Stimulated activated naive CD4-positive, alpha-beta T cell treated with Interleukin-2 at 50 U/mL for 16 hours (primary cell): Measurements from ENCODE around the gene ZBTB7B.
A peak's percentile ranks its signal among the peaks of the same experiment; 100 is the strongest.
"Not testable (repeated sequence)": the region's sequence is repeated elsewhere in the genome, so short reads cannot be mapped to it uniquely, and the experiment has no call there.

Experiments
- DNase-seq: peaks from one replicate; lab custom pipeline; 2025; lab: John Stamatoyannopoulos, UW

ZBTB7B gene

DNA sequence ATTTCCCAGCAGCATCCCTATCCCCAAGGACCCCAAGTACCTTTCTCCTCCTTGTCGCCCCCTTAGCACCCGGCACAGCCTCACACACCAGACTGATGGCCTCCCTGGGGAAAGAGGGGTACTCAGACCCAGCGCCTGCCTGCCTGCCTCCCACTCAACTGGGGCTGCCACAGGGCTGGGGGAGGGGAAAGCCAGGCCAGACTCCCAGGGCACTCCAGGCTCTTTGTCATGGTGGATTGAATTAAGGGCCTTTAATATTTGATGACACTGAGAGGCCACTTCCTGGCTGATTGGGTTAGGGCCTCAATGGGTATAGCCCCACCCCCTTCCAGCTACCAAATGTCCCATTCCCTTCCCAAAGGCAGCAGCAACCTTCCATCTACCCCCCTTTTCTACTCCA, 33.9 kb upstream of the ZBTB7B start:
- DNase-seq = no peak

DNA sequence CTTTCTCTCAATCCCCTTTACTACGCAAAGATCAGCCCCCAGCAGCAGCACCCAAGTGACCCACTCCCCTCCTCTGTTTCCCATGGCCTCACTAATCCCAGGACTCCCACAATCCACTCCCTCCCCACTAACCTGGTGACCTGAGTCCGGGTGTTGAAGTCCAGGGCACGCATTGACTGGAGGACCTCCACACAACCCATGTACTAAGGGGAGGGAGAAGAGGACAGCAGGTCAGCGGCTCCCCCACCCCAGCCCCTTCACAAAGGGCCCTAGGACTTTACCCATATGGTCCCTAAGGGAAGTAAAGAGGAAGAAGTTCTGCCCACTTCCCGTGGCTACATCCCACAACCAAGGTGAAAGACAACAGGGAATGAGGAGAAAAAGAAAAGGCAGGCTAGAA, 33.4 kb upstream of the ZBTB7B start:
- no peak for DNase-seq

DNA sequence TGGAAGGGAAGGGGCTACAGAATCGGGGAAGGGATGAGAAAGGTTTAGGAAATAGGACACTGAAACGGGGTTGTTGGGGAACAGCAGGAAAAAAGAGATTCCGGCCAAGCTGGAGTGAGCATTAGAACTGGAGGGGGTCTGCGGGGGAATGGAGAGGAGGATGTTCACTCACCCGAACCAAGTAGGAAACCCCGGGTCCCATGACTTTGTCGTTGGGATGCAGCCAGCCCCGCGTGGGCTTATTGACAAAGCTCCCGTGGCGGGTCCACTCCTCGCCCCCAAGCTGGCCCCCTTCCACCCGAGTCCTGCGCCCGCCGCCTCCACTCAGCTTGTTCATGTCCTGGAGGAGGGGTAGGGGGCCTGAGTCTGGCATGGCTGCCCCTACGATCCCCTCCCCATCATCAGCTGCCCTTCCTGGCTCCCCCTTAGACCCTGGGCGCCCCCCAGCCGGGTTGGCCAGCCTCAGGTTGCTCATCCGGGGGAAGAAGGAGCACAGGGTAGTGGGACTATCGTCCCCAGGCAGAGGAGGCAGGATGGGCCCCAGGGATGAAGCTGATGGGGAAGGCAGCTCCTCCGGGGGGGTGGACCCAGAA, 32.6 kb upstream of the ZBTB7B start:
- DNase-seq = no peak

- DNase-seq = peak; percentile 43
Observed at GRCh38 chr1:154970631-154971340, 31.8 kb upstream of the ZBTB7B start, which contains the start of gene SHC1. Gene SHC1, minus strand, starts transcription at chr1:154970747. Its CDS starts 221 bp downstream, at chr1:154970526.

- DNase-seq = no peak
Observed at GRCh38 chr1:154971341-154971998, 31.1 kb upstream of the ZBTB7B start.

- DNase-seq = no peak
Observed at GRCh38 chr1:154972213-154972516, 30.4 kb upstream of the ZBTB7B start.

DNA sequence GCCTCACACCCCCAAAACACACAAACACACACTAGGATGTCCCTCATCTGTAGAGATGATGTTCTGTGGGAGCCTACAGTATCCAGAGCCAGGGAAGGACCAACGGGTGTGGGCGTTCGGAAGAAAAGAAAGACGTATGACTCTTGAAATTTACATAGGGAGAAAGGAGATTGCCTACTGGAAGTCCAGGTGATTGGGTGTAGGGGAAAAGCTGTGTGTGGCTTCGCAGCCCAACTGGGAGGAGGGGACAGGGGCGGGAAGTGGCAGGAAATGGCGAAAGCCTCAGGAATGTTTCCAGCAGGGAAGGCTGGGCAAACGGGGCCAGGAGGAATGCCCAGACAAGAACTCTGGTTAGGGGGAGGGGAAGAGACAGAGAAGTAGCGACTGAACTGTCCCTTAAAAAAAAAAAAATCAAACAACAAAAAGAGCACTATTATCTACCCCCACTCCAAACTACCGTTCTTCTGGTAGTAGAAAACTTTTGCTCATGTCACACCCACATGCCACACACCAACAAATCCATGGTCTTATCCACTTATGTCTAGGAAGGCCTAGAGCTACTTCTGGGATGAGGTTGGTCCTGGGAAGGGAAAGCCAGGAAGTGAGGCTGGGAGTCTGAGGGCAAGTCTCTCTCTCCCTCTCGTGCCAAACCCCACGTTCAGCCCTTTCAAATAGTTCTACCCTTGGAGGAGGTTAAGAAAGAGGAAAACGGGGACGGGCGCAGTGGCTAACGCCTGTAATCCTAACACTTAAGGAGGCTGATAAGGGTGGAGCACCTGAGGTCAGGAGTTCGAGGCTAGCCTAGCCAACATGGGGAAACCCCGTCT, 29.9 kb upstream of the ZBTB7B start:
- DNase-seq = no peak

GRCh38 chr1:154973344-154974101, 29.1 kb upstream of the ZBTB7B start:
- peak; percentile 92 for DNase-seq

DNA sequence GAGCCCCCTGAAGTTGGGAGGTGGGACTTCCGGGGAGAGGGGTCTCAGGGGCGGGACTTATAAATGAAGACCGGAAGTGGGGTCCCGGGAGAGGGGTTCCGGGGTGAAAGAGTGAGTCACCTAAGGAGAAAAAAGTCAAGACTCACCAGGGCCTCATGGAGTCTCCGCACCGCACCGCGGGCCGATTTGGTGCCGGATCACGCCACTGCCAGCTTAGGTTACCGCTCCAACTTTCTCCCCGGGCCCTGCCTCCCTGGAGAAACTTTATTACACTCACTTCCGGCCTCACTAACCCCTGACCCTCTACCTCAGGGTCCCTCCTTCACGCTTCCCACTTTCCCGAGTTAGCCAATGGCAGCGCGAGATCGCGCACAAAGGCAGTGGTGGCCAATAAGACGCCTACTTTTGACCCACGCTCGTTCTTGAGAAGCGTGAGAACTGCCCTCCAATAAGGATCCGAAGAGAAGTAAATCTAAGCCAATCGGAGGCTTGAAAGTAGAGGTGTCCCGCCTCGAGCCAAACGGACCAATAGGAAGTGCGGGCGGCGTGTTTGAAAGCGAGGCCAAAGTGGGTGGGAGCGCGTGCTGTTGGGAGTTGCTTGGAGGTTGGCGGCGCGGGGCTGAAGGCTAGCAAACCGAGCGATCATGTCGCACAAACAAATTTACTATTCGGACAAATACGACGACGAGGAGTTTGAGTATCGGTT, 28.3 kb upstream of the ZBTB7B start, which contains the start of gene CKS1B:
Gene CKS1B (plus strand): TSS at position 580 of the 706 bp plus-strand sequence. CDS start 65 bp downstream, at position 645.
- DNase-seq = peak; percentile 99

DNA sequence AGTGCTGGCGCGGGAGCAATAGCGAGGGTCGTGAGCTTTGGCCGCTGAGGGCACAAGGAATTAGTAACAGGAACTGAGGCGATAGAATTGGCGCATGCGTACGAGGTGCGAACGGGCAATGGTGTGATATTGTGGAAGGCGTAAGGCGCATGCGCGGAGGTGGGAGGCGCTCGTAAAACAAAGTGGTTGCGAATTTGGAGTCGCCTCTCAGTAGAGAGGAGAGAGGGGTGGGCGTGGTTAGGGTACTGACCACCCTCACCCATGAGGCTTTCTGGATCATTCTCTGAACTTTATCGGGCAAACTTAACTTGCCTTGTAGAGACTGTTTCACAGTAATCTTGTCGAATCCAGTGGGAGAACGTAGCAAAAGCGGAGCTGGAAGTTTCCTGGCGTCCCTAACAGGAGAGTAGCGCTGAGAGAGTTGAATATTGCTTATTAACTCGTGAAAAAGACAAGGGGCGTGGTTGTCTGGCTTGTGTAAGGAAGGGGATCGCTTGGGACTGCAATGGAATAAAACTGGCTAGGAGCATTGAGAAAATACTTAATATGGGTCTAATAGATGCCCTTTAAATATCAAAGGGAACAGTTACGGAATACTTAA, 27.7 kb upstream of the ZBTB7B start:
- DNase-seq = peak; percentile 92

GRCh38 chr1:154975409-154976059, 27.1 kb upstream of the ZBTB7B start:
- peak; percentile 72 for DNase-seq

DNA sequence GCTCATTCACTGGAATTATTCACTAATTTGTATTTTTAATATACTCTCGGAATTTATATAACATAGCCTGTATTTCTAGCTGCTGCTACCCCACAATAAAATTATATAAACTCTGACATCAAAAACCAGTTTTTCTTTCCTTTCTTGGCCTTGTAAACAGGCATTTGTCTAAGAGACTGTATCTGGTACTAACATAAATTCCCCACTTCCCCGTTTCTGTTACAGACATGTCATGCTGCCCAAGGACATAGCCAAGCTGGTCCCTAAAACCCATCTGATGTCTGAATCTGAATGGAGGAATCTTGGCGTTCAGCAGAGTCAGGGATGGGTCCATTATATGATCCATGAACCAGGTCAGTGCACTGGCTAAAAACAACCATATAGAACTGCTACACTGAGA, 24.8 kb upstream of the ZBTB7B start:
- DNase-seq = not testable (repeated sequence)

DNA sequence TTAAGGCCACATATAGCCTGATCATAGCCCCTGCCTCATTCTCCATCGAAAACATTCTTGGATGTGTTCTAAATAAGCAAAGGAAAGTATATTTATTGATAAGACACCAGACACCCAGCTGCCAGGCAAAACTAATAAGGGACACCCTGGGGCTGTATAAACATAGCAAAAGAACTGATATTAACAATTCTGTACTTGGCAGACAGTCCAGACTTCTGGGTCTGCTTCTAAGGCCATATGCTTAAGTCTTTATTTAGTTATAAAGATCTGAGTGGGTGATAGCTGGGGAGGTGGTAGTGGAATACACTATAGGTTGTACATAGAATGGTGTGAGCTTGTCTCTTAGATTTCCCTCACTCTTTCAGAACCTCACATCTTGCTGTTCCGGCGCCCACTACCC, 24.2 kb upstream of the ZBTB7B start:
- DNase-seq = no peak

- no peak for DNase-seq
Observed at GRCh38 chr1:154982341-154982740, 20.3 kb upstream of the ZBTB7B start.

DNA sequence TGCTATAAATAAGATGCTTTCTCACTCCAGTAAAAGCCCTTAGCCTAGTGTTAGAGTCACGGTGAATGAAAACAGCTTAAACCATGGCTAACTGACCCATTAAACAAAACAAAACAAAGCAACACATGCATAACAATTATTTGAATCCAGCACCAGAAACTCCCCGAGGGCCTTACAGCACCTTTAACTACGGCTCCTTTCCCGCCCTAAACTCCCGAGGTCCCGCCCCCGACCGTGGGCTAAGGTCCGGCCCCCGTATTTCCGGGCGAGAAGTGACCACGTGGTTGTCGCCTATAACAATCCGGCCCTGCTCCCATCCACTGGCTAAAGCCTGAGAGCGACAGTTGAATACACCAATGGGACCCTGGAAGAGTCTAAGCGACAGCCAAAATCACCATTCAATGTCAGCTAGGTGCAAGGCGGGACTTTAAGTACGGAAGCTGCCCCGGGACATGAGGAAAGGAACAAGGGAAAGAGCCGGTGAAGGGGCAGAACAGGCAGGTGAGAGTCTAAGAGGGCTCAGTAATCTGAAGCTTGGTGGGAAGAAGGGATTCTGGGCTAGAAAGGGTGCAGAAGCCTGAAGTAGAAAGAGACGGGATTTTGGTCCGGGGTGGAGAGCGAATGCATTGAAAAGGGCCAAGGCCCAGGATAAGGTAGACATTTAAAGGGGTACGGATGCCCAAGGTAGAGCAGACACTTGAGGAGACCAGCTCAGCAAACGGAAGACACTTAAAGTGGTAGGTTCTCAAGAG, 19.5 kb upstream of the ZBTB7B start, which contains the start of gene FLAD1:
Gene FLAD1 (plus strand): TSS at position 448 of the 752 bp plus-strand sequence. CDS start 351 bp downstream, outside the sequence.
- DNase-seq = peak; percentile 96

DNA sequence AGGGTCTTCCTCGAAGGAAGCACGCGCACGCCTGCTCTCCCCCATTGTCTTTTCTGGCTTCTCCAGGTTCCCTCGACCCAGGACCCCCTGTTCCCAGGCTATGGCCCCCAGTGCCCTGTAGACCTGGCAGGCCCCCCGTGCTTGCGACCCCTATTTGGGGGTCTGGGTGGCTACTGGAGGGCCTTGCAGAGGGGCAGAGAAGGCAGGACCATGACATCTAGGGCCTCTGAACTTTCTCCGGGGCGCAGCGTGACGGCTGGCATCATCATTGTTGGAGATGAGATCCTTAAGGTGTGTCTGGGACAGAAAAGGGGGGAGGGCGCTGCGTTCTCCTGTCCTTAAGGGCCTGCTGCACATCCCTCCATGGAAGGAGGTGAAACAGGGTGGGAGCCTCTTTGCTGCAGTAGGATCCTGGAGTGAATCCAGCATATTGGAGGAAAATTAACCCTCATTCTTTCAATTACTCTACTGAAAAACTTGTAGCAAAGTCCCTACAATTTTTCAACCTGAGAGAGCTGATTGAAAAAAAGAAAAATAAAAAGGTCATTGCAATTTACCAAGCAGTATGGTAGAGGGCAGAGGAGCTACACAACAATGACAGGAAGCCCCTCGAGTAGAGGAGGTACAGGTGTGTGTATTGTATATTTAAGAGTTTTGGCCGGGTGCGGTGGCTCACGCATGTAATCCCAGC, 18.7 kb upstream of the ZBTB7B start:
- DNase-seq = no peak

- not testable (repeated sequence) for DNase-seq
Observed at GRCh38 chr1:154986736-154987135, 15.9 kb upstream of the ZBTB7B start.

- DNase-seq = no peak
Observed at GRCh38 chr1:154987326-154987725, 15.3 kb upstream of the ZBTB7B start.
